ENCODE results near the gene RHBDF1. TPM values are rescaled to one million over a fixed set of nuclear protein-coding genes. Genes with fewer than 3 reads are reported as not detected.

The RHBDF1 gene
- total and polyA plus RNA-seq, 2 of the 13 experiments (the other 11 are each of a cell fraction or from before 2014, with no cell fraction given): 5.4 to 26.9 TPM

- TF ChIP-seq NFATC3 (CRISPR knock-in tag; IDR thresholded peaks at IDR 0.05): no peak
- TF ChIP-seq FOSL1 (CRISPR knock-in tag; IDR thresholded peaks at IDR 0.05; ENCODE audit: borderline replicate concordance): peak; percentile 90
- TF ChIP-seq PCBP2 (optimal IDR thresholded peaks at IDR 0.05; ENCODE audit: low read depth, low read length, poor library complexity, severe bottlenecking): no peak
- TF ChIP-seq, protein P1, sequence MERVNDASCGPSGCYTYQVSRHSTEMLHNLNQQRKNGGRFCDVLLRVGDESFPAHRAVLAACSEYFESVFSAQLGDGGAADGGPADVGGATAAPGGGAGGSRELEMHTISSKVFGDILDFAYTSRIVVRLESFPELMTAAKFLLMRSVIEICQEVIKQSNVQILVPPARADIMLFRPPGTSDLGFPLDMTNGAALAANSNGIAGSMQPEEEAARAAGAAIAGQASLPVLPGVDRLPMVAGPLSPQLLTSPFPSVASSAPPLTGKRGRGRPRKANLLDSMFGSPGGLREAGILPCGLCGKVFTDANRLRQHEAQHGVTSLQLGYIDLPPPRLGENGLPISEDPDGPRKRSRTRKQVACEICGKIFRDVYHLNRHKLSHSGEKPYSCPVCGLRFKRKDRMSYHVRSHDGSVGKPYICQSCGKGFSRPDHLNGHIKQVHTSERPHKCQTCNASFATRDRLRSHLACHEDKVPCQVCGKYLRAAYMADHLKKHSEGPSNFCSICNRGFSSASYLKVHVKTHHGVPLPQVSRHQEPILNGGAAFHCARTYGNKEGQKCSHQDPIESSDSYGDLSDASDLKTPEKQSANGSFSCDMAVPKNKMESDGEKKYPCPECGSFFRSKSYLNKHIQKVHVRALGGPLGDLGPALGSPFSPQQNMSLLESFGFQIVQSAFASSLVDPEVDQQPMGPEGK (CRISPR knock-in tag; IDR thresholded peaks at IDR 0.05): peak; percentile 67
- peak; percentile 24; the same call in 1 of the 2 replicates for TF ChIP-seq HNF1B (CRISPR knock-in tag; IDR thresholded peaks at IDR 0.05)
- no peak for TF ChIP-seq ZNF530 (CRISPR knock-in tag; IDR thresholded peaks at IDR 0.05; ENCODE audit: low read depth)
- TF ChIP-seq SP140L (CRISPR knock-in tag; IDR thresholded peaks at IDR 0.05; ENCODE audit: borderline replicate concordance): no peak
- TF ChIP-seq HNRNPUL1 (IDR thresholded peaks at IDR 0.05; ENCODE audit: low read depth, low read length): no peak
- no peak for TF ChIP-seq SNAPC2 (CRISPR knock-in tag; IDR thresholded peaks at IDR 0.05)
- TF ChIP-seq ZNF746 (CRISPR knock-in tag; IDR thresholded peaks at IDR 0.05): peak; percentile 72; the same call in 1 of the 2 replicates
- TF ChIP-seq HOXA7 (CRISPR knock-in tag; IDR thresholded peaks at IDR 0.05): no peak
- TF ChIP-seq, protein P2, sequence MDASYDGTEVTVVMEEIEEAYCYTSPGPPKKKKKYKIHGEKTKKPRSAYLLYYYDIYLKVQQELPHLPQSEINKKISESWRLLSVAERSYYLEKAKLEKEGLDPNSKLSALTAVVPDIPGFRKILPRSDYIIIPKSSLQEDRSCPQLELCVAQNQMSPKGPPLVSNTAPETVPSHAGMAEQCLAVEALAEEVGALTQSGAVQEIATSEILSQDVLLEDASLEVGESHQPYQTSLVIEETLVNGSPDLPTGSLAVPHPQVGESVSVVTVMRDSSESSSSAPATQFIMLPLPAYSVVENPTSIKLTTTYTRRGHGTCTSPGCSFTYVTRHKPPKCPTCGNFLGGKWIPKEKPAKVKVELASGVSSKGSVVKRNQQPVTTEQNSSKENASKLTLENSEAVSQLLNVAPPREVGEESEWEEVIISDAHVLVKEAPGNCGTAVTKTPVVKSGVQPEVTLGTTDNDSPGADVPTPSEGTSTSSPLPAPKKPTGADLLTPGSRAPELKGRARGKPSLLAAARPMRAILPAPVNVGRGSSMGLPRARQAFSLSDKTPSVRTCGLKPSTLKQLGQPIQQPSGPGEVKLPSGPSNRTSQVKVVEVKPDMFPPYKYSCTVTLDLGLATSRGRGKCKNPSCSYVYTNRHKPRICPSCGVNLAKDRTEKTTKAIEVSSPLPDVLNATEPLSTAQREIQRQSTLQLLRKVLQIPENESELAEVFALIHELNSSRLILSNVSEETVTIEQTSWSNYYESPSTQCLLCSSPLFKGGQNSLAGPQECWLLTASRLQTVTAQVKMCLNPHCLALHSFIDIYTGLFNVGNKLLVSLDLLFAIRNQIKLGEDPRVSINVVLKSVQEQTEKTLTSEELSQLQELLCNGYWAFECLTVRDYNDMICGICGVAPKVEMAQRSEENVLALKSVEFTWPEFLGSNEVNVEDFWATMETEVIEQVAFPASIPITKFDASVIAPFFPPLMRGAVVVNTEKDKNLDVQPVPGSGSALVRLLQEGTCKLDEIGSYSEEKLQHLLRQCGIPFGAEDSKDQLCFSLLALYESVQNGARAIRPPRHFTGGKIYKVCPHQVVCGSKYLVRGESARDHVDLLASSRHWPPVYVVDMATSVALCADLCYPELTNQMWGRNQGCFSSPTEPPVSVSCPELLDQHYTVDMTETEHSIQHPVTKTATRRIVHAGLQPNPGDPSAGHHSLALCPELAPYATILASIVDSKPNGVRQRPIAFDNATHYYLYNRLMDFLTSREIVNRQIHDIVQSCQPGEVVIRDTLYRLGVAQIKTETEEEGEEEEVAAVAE (CRISPR knock-in tag; IDR thresholded peaks at IDR 0.05; ENCODE audit: borderline replicate concordance): no peak
- no peak for TF ChIP-seq PLRG1 (conservative IDR thresholded peaks at IDR 0.05)
- no peak for TF ChIP-seq ZNF550 (CRISPR knock-in tag; IDR thresholded peaks at IDR 0.05; ENCODE audit: borderline replicate concordance)
- TF ChIP-seq NCOA2 (CRISPR knock-in tag; IDR thresholded peaks at IDR 0.05): no peak
- TF ChIP-seq ZNF720 (CRISPR knock-in tag; IDR thresholded peaks at IDR 0.05): no peak
- no peak for TF ChIP-seq AHR (CRISPR knock-in tag; IDR thresholded peaks at IDR 0.05)
- TF ChIP-seq RARG (CRISPR knock-in tag; IDR thresholded peaks at IDR 0.05; ENCODE audit: low read depth): no peak
- TF ChIP-seq ZNF451 (CRISPR knock-in tag; IDR thresholded peaks at IDR 0.05): no peak
Measured at GRCh38 chr16:72561-73548, at the start of gene RHBDF1 (continued).

Measured in HepG2 (cell line).